GM19324 (cell line): Measurements from ENCODE around the gene TAF11L2.
"Not testable (repeated sequence)": the region's sequence is repeated elsewhere in the genome, so short reads cannot be mapped to it uniquely, and the experiment has no call there.

Source experiments
- ATAC-seq: cut with Tn5 transposase; IDR thresholded peaks from one replicate; pipeline ENCODE4 v1.9.1; 2021; ENCODE audit warnings: mild to moderate bottlenecking, moderate library complexity; ENCODE audit not compliant: unreplicated experiment, low FRiP score

TAF11L2 gene

DNA sequence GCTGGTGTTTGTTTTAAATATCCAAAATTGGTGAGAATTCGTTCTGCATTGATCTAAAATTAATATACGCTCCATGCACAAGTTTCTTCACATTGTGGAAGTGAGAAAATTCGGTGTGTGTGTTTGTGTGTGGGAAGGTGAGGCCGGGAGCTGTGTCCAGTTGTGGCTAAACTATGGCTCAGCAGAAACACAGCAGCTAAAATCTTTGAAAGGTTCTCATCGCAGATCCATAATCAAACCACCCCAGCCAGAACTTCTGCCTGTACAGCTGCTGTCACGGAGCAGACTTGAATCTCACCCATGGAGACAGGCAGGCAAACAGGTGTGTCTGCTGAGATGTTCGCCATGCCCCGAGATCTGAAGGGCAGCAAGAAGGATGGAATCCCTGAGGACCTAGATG lies at the start of gene TAF11L2:
TSS of gene TAF11L2 (plus strand) at position 301 of the 400 bp plus-strand sequence.
- ATAC-seq, result not testable (repeated sequence)

DNA sequence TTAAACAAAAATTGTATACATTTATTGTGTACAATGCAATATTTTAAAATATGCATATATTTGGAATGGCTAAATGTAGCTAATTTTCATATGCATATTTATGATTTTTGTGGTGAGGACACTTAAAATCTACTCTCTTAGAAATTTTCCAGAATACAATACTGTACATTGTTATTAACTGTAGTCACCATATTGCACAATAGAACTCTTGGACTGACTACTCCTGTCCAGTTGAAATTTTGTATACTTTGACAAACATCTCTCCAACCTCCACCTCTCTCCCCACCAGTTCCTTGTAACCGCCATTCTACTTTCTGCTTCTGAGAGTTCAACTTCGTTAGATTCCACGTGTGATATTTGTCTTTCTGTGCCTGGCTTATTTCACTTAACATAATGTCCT lies 49.2 kb upstream of the TAF11L2 start:
- no peak for ATAC-seq

DNA sequence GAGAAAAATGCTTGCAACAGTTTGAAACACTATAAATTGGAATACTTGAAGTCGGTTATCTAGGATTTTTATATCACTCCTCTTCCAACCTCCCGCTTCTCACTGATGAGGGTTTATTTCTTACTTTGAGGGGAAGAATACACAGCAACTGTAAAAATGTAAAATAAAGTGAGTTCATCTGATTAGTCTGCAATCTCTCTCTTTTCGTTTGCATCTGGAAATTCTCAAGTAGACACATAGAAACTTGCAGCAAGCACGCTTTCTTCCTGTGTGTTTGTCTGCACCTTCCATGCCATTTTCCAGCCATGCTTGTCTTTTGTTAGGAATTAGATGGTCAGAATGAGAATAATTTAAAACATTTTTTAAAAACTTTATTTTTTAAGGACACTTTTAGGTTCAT lies 45.1 kb upstream of the TAF11L2 start:
- no peak for ATAC-seq

DNA sequence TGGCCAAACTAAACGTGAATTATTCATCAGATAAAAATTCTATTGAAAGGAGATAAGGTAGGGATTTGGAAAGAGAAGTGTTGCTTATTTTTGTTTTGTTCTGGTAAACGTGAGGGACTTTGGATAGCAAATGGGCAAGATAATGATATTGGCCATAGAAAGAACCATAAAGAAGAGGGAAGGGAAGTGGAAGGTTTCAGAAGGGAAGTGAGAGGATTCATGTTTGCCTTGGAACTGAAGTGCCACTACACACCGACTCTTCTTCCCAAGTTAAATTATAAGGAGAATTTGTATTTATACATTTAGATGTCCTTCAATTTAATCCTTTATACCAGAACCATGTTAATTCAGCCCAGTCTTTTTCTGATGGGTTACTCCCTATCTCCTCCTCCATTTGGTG lies 42.1 kb upstream of the TAF11L2 start:
- ATAC-seq, result no peak

DNA sequence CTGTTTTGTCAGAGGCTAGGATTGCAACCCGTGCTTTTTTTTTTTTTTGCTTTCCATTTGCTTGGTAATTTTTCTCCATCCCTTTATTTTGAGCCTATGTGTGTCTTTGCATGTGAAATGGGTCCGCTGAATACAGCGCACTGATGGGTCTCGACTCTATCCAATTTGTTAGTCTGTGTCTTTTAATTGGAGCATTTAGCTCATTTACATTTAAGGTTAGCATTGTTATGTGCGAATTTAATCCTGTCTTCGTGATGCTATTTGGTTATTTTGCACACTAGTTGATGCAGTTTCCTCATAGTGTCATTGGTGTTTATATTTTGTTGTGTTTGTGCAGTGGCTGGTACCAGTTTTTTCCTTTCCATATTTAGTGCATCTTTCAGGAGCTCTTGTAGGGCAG lies 36.2 kb upstream of the TAF11L2 start:
- ATAC-seq, result no peak

DNA sequence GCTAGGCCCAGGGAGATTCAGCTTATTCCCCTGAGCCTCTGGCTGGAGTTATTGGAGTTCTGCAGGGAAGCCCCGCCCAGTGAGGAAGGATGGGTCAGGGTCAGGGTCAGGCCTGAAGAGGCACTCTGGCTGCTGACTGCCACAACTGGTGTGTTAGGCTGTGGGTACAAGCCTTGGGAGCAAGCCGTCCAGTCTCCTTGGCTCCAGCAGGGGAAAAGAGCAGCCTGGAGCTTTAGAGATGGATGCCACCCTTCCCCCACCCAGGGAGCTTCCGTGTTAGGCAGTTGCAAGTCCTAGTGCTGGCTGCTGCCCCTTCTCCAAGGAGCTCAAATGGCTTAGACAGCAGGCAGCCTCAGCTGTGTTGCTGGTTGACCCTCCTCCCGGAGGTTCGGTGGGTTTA lies 34.4 kb upstream of the TAF11L2 start:
- ATAC-seq, result no peak

DNA sequence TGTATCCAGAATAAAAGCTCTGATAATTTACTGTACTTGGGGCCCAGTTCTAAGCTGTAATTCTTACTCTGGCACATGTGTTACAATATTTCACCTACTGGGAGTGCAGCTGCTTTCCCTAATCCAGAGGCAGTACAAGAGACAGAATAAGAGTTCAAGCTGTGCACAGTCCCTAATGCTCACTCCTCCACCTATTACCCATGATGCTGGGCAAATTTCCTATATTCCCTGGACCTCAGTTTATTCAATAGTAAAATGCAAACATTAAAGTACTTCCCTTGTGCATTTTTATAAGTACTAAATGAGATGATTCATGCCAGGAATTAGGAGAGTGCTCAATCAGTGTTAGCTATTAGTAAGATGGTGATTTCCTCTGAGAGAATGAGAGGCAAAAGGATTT lies 28.0 kb upstream of the TAF11L2 start:
- ATAC-seq, result no peak

DNA sequence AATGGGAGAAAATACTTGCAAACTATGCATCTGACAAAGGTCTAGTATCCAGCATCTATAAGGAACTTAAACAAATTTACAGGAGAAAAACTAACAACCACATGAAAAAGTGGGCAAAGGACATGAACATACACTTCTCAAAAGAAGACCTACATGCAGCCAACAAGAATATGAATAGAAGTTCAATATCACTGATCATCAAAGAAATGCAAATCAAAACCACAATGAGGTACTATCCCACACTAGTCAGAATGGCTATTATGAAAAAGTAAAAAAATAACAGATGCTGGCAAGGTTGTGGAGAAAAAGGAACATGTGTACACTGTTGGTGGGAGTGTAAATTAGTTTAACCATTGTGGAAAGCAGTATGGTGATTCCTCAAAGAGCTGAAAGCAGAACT lies 23.0 kb upstream of the TAF11L2 start:
- ATAC-seq, result not testable (repeated sequence)

DNA sequence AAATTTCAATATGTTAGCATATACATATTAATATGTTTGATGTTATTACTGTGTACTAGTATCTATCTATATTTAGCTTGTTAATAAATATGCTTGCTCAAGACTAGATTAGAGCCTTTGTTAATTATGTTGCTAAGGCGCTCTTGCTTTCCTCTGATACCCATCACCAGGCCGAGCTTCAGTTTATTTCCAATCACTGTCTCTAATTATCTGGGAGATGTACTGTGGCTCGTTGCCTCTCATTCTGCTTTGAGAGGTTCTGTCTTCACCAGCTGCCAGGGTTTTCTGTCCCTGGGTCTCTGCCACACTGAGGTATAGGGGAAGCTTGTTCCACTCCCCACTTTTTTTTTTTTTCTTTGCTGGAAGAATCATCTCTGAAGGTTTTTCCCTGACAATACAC lies 21.0 kb upstream of the TAF11L2 start:
- no peak for ATAC-seq

DNA sequence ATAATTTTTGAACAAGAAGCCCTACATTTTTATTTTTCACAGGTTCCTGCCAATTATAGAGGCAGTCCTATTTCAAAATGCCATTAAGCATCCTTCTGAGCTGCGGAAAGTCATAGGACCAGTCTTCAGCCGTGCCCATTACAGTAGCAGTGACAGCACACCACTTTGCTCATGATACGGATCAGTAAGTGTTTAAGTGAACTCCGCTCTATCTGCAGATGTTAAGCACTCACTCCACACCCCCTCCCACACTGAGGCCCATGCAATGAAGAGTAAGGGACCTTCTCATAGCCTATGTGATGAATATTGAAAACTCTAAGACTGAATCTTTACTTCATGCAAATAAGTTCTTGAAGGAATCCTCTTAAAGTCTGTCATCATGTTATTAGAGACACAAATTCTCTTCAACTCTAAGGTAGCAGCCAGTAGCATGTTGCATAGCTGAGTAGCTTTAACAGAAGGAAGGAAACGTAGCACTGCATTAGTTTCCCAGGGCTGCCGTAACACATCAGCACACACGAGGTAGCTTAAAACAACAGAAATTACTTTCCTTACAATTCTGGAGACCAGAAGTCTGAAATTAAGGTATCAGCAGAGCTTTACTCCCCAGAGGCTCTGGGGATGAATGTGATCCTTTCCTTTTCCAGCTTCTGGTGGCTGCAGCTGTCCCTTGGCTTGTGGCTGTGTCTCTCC lies 20.3 kb upstream of the TAF11L2 start:
- no peak for ATAC-seq

DNA sequence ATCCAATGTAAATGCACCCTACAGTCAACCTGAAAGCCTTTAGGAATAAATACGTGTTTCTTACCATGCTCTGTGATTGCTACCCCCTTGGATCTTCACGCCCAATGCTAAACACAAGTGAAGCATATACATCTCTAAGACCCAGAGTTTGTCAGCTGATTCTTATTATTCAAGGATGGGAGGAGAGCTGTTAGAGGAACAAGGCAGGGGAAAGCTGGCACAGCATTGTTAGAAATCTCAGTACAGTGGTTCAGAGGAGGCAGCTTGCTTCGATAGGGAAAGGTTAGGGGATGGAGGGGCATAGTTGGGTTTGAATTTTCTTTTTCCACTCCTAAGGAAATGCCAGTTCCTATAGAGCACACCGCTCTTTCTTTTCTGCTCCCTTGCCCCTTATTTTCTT lies 16.7 kb upstream of the TAF11L2 start:
- ATAC-seq, result no peak

DNA sequence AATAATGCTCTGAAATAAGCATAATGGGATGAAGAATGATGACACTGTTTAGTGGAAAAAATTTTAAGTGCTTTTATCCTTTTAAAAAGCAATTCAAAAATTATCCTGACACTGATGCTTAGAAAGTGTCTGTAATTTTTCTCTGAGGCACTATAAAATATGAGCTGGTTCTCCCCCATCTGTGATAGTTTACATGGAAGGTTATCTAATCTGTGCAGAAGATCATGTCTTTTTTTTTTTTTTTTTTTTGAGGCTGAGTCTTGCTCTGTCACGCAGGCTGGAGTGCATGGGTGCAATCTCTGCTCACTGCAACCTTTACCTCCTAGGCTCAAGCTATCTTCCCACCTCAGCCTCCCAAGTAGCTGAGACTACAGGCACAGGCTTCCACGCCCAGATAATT lies 15.2 kb upstream of the TAF11L2 start:
- no peak for ATAC-seq

DNA sequence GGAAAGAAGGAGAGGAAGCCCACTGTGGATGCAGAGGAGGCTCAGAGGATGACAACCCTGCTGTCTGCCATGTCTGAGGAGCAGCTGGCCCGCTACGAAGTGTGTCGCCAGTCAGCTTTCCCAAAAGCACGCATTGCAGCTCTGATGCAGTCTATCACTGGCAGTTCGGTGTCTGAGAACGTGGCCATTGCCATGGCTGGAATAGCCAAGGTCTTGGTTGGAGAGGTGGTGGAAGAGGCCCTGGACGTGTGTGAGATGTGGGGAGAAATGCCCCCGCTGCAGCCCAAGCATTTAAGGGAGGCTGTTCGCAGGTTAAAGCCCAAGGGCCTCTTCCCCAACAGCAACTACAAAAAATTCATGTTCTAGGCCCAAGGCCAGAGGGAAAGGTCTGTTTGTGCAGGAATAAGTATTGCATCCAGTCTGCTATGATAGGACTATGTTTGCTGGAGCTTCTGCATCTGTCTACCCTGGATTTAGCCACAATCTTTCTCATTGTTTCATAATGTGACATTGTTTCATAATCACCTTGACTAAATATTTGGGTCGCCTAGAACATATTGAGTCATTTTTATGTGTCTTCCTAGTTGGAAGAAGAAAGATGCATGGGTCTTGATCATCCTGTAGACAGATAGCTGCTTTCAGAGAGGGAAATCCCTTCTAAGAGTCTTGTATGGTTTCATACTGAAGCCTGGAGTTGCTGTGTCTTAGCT lies 11.4 kb upstream of the TAF11L2 start:
- ATAC-seq, result not testable (repeated sequence)

DNA sequence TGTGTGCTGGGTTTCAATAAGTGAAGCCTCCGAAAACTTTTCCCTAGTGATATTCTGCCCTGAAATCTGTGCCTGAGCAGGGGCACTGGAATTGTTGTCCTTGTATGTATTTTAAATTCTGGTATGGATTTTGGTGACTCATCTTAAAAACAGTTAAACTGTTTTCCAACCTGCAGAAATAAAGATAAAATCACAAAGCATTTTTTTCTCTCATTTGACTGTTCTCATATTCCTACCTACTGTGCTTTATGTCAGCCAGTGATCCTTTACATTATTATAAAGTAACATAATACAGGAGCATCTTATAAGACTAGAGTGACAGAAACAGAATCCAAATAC lies 10.9 kb upstream of the TAF11L2 start:
- no peak for ATAC-seq

DNA sequence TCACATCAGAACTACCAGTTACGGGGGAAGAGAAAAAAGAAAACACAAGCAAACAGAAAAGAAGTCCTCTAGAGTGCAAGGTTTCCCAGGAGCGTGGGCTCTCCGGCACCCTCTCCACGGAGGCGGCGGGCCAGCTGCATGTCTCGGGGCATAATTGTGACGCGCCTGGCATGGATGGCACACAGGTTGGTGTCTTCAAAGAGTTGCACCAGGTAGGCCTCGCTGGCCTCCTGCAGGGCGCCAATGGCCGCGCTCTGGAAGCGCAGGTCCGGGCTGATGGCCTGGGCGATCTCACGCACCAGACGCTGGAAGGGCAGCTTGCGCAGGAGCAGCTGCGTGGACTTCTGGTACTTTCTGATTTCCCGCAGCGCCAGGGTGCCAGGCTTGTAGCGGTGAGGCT lies 6.8 kb upstream of the TAF11L2 start:
- ATAC-seq, result not testable (repeated sequence)

DNA sequence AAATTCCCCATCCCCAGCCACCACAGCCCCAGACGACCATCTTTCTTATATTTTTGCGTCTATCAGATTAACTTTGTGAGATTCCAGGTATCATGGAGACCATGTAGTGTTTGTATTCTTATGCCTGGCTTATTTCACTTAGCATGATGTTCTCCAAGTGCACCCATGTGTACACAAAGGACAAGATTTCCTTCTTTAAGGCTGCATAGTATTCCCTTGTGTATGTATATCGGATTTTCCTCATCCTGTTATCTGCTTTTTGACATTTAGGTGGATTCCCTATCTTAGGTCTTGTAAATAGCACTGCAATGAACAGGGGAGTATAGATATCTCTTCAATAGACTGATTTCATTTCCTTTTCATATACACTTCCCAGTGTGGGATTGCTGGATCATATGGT lies 5.3 kb upstream of the TAF11L2 start:
- no peak for ATAC-seq

DNA sequence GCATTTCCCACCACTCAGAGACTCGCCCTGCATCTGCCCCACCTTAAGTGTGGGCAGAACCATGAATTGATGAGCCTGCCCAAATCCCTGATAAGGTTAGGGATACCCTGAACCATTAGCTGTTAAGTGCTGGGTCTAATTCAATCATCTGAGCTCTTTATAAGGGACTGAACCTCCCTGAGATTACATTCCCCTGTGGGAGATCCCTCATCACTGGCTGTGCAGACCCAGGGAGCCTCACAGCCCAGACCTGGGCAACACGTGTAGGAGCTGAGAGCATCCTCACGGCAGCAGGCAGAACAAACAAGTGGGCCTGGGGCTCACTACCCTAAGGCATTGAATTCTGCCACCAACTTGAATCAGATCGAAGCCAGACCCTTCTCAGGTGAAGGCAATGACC lies 585 bp upstream of the TAF11L2 start:
- no peak for ATAC-seq

DNA sequence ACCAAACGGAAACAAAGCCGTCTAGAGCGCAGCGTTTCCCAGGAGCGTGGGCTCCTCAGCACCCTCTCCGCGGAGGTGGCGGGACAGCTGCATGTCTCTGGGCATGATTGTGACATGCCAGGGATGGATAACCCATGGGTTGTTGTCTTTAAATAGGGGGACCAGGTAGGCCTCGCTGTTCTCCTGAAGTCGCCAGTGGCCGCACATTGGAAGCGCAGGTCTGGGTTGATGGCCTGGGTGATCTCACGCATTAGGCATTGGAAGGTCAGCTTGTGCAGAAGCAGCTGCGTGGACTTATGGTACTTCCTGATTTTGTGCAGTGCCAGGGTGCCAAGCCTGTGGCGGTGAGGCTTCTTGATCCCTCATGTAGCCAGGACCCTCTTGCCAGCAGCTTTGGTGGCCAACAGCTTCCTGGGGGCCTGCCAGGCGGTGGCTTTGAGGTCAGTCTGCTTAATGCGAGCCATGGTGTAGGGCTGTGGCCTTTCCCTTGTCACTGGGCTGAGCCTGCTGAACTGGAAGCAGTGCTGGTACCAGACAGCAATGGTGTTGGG lies 13.8 kb downstream of the TAF11L2 start:
- no peak for ATAC-seq

DNA sequence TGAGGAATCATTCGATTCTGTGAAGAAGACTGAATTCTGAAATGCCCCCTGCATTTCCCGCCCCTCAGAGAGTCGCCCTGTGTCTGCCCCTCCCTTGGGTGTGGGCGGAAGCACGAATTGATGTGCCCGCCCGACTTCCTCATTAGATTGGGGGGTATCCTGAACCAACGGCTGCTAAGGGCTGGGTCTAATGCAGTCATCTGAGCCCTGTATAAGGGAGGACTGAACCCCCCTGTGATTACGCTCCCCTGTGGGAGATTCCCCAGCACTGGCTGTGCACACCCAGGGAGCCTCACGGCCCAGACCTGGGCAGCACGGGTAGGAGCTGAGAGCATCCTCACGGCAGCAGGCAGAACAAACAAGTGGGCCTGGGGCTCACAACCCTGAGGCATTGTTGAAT lies 19.5 kb downstream of the TAF11L2 start:
- ATAC-seq, result not testable (repeated sequence)

DNA sequence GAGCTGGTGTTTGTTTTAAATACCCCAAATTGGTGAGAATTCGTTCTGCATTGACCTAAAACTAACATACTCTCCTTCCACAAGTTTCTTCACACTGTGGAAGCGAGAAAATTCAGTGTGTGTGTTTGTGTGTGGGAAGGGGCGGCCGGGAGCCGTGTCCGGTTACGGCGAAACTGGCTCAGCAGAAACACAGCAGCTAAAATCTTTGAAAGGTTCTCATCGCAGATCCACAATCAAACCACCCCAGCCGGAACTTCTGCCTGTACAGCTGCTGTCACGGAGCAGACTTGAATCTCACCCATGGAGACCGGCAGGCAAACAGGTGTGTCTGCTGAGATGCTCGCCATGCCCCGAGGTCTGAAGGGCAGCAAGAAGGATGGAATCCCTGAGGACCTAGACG lies 20.0 kb downstream of the TAF11L2 start, which contains the start of gene TAF11L3:
TSS of gene TAF11L3 (plus strand) at position 301 of the 400 bp plus-strand sequence.
- not testable (repeated sequence) for ATAC-seq

DNA sequence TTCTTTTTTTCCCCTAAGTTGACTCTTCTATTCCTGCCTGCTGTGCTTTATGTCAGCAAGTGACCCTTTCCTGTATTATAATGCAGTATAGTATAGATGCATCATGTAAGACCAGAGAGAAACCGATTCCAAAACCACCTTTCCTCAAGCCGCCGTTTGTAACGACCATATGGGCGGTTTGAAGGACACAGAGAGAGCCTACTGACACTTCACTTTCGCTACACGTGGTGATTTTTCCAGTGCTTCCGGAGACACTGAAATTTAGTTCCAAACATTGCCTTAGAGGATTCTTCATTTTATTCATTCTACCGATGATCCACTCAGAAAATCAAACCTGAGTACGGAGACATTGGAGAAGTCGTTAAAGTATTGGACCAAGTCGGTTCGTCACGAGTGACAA lies 21.5 kb downstream of the TAF11L2 start:
- not testable (repeated sequence) for ATAC-seq

DNA sequence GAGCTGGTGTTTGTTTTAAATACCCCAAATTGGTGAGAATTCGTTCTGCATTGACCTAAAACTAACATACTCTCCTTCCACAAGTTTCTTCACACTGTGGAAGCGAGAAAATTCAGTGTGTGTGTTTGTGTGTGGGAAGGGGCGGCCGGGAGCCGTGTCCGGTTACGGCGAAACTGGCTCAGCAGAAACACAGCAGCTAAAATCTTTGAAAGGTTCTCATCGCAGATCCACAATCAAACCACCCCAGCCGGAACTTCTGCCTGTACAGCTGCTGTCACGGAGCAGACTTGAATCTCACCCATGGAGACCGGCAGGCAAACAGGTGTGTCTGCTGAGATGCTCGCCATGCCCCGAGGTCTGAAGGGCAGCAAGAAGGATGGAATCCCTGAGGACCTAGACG lies 23.5 kb downstream of the TAF11L2 start, which contains the start of gene TAF11L4:
TSS of gene TAF11L4 (plus strand) at position 301 of the 400 bp plus-strand sequence.
- ATAC-seq, result not testable (repeated sequence)
